Ovary (tissue), 3 donors: Measurements from ENCODE around the gene CHAC1.

Experiments
- CTCF ChIP-seq, 3 donors: fragments of 450-650 bp in 2 of 3; fragments of 200-600 bp in 1 of 3; IDR thresholded peaks; one replicate each; pipeline versions ENCODE4 v1.5.1 to v1.8.0; 2016 to 2022; ENCODE audit warnings: antibody characterized with exemption in 3 of 3, mild to moderate bottlenecking in 1 of 3
- POLR2A ChIP-seq: fragments of 450-650 bp; IDR thresholded peaks from one replicate; pipeline ENCODE4 v1.6.1; 2017; ENCODE audit warnings: antibody characterized with exemption, mild to moderate bottlenecking, moderate library complexity
- donor health status: DM: no; HTN: no; CAD: no.

- TF ChIP-seq CTCF (IDR thresholded peaks at IDR 0.05) (no peak), POLR2A (no peak)
Observed at GRCh38 chr15:40914486-40914885, 38.8 kb upstream of the CHAC1 start.
